Sciatic nerve (tissue), 2 donors: ENCODE results near the gene ARHGAP10. TPM values are rescaled to one million over a fixed set of nuclear protein-coding genes. Genes with fewer than 3 reads are reported as not detected.
A peak's percentile ranks its signal among the peaks of the same experiment; 100 is the strongest.
"Not testable (repeated sequence)": the region's sequence is repeated elsewhere in the genome, so short reads cannot be mapped to it uniquely, and the experiment has no call there.

Experiments
- ATAC-seq: fragments of 200-7000 bp; cut with Tn5 transposase; one replicate; pipeline ENCODE4 v1.9.1; 2020; ENCODE audit warnings: mild to moderate bottlenecking, moderate library complexity
- DNase-seq: peaks from one replicate; pipeline ENCODE4 v3.0.0-alpha.2; 2020; ENCODE audit warnings: low spot score
- intact Hi-C: fragments of 100-400 bp; cut with DNase I; formaldehyde crosslinking; loops from one replicate; pipeline ENCODE4 v1.14.2; 2022
- total RNA-seq: library from RNA; stranded (reverse); fragmentation: NEBNext Ultra II Directional; extraction: Animal tissue kit (Norgen Biotek cat#: 25700); gene quantifications from one replicate; pipeline ENCODE4 v1.2.1, GENCODE V29; 2021
- donor health status: DM: no; HTN: no; CAD: no.
- donor health status: DM: no; HTN: no; CAD: no.

Gene ARHGAP10
- total RNA-seq, 1 donor from 2014 or later, result 89.2 TPM

GRCh38 chr4:147985376-147985775, 253.5 kb downstream of the ARHGAP10 start:
- no peak for DNase-seq
- intact Hi-C loops, result no loop called here
- no peak for ATAC-seq

DNA sequence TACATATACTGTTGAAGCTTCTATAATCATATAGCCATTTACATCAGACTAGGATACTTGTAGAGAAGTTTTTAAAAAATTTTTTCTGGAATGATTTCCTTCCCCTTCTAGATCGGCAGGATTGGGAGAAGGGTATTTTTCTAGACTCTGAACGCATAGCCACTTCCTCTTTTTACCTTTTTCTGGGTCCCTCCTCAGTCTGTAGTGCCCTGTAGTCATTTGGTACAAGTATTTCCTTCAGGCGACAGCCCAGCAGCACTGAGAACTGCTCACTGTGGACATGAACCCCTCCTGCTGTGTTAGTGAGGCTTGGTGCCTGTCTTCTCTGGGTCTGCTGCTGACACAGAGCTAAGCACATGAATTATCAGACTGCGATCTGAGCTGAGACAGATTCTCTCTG, 255.4 kb downstream of the ARHGAP10 start:
- intact Hi-C loops, result no loop called here
- no peak for ATAC-seq
- DNase-seq, result no peak

DNA sequence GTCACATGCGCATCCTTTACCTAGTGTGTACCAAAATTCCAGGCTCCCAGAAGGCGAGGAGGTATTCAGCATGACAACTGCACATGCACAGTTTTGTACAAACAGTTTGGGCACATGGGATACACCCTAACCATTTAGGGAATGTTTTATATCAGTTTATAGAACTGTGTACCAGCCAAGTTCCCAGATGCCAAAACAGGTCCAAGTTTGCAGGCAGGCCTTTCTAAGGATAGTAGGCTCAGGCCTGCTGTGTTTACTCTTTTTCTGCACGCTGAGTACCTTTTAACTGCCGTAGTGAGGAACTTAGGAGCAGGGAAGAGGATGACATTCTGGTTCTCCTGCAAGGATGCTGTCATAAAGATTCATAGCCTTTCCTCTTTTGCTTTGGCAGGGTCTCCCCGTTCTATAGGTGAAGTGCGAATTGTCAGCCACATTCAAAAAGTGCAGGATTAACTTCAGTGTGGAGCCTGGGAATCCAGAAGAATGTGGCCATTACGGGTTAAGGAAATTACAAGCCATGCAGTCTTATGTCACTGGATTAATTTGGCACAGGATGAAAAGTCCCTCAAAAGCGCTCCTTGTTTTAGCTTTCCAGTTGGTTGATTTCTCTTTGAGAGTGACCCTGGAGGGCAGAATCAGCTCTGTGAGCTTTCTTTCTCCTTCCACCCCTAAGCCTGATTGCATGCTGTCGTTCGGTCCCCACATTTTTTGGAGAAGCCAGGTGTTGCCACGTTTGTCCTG, 259.8 kb downstream of the ARHGAP10 start:
- peak; percentile 59 for ATAC-seq
- no peak for DNase-seq
- intact Hi-C loops, result no loop called here

GRCh38 chr4:147994076-147994475, 262.2 kb downstream of the ARHGAP10 start:
- ATAC-seq (peak; percentile 53), DNase-seq (no peak)
- intact Hi-C loops, result no loop called here

- intact Hi-C loops, result no loop called here
- DNase-seq (no peak), ATAC-seq (no peak)
These were observed 262.9 kb downstream of the ARHGAP10 start for GRCh38 chr4:147994491-147995385.

- no peak for ATAC-seq
- intact Hi-C loops, result no loop called here
These were observed 265.0 kb downstream of the ARHGAP10 start for GRCh38 chr4:147996859-147997258.

GRCh38 chr4:148000038-148000437, 268.1 kb downstream of the ARHGAP10 start:
- ATAC-seq, DNase-seq, intact Hi-C loops: not testable (repeated sequence)

More at GRCh38 chr4:147996859-147997258, 265.0 kb downstream of the ARHGAP10 start:
- no peak for DNase-seq

GRCh38 chr4:148004228-148004857, 272.5 kb downstream of the ARHGAP10 start:
- peak; percentile 79 for DNase-seq
- intact Hi-C loops, result no loop called here
- ATAC-seq, result peak; percentile 91

DNA sequence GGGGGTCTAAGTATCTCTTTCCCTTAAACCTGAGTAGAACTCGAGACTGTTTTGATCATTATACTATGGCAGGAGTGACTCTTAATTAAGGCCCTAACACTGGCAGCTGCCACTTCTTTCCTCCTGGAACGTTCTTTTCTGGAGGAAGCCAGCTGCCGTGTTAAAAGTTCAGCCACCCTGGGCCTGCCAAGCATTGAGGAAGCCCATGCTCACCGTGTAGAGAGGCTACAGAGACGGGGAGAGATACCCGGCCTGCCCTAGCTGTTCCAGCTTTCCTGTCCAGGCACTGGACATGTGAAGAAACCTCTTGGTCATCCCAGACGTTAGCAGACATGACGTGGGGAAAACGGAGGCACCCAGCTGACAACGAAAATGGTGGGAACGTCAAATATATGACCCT, 274.1 kb downstream of the ARHGAP10 start:
- ATAC-seq (no peak), DNase-seq (no peak)
- intact Hi-C loops, result no loop called here

DNA sequence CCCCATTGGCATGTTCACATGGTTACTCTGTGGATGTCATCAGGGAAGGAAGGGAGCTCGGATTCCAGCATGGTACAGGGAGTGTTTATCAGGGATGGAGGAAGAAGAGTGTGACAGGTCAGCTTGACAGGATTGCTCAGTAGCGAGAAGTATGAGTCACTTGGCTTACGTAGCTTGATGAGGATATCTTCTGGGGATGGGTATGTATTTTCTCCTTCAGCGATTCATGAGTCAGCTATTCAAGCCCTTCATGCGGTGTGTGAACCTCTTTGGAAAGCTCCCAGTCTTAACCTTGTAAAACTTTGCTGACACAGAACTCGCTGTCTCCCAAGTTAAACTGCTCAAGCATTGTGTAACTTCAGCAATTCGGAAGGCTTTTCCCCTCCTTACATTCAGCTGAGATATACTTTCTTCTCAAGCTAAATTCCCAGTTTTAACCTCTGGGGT, 275.4 kb downstream of the ARHGAP10 start:
- DNase-seq (no peak), ATAC-seq (peak; percentile 63)
- intact Hi-C loops, result no loop called here

DNA sequence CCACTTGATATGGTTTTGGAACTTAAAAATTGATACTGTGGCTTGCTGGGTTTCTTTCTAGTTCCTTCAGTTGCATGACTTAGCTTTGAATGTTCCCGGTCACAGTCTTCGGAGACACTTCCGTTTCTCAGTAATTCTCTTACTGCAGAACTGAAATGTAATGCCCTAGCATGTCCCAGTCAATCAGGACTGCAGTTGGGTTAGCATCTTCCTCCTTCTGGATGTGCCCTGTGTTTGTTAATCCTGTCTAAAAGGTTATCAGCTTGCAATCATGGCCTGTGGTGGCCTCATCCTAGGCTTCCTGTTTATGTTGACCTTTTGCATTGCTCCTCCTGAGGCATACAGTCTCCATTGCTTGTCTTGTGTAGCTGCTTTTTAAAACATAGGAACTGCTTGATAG, 275.9 kb downstream of the ARHGAP10 start:
- intact Hi-C loops, result no loop called here
- DNase-seq, result no peak
- ATAC-seq, result no peak

DNA sequence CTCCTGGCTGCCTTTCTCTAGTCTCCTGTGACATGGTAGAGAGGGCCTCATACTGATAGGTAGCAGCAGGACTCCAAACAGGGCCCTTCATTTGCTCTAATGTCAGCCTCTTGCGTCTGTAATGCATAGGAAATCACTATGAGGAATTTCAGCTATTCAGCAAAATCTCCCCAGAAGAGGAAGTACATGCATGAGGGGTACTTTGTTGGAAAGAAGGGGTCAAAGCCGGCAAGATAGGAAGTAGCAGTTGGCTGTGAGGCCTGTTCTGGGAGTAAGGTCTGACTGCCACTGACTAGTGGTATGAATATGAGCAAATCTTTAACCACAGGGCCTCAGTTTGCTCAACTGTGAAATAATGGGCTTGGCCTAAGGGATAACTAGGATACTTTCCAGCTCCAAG, 283.2 kb downstream of the ARHGAP10 start:
- ATAC-seq, result peak; percentile 56
- DNase-seq, result no peak
- intact Hi-C loops, result no loop called here

- intact Hi-C loops, result no loop called here
- DNase-seq (no peak), ATAC-seq (no peak)
These were observed 283.6 kb downstream of the ARHGAP10 start for GRCh38 chr4:148015468-148015867.

- DNase-seq (no peak), ATAC-seq (no peak)
- intact Hi-C loops, result no loop called here
These were observed 284.3 kb downstream of the ARHGAP10 start for GRCh38 chr4:148016063-148016637.

- DNase-seq, result no peak
- ATAC-seq, result no peak
These were observed 285.9 kb downstream of the ARHGAP10 start for GRCh38 chr4:148017801-148018200.

GRCh38 chr4:148021686-148022085, 289.8 kb downstream of the ARHGAP10 start:
- ATAC-seq (no peak), DNase-seq (no peak)
- intact Hi-C loops, result no loop called here

More at GRCh38 chr4:148017801-148018200, 285.9 kb downstream of the ARHGAP10 start:
- intact Hi-C loops, result no loop called here

- intact Hi-C loops, result no loop called here
- ATAC-seq, result peak; percentile 47
These were observed 291.1 kb downstream of the ARHGAP10 start for GRCh38 chr4:148022975-148023374.

GRCh38 chr4:148023512-148024181, 291.8 kb downstream of the ARHGAP10 start:
- ATAC-seq (peak; percentile 62), DNase-seq (no peak)
- intact Hi-C loops, result no loop called here

More at GRCh38 chr4:148022975-148023374, 291.1 kb downstream of the ARHGAP10 start:
- DNase-seq, result no peak

DNA sequence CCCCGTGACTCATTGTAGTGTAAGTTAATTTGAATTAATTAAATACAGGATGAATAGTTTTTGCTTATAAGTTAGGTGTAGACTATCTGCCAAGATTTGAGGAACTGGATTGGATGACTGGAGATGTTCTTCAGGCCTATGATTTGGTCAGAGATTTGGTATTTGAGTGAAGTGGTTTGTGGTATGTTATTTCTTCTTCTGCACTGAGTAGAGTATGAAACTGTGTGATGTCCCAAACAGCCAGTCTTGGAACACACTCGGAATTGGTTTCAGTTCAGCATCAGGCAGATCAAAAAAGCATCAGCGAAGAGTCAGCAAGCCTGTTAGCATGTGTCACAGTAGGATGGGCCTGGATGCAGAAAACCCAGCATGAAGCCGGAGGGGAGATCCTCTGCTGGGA, 294.1 kb downstream of the ARHGAP10 start:
- ATAC-seq (peak; percentile 53), DNase-seq (no peak)
- intact Hi-C loops, result no loop called here
